ENCODE measurements around the gene PARVB. TPM values are rescaled to one million over a fixed set of nuclear protein-coding genes. Genes with fewer than 3 reads are reported as not detected.

The PARVB gene
- total and polyA plus RNA-seq, 2 donors (not counting 3 experiments of a cell fraction or from before 2014, with no cell fraction given) = 155 to 162 TPM

DNA sequence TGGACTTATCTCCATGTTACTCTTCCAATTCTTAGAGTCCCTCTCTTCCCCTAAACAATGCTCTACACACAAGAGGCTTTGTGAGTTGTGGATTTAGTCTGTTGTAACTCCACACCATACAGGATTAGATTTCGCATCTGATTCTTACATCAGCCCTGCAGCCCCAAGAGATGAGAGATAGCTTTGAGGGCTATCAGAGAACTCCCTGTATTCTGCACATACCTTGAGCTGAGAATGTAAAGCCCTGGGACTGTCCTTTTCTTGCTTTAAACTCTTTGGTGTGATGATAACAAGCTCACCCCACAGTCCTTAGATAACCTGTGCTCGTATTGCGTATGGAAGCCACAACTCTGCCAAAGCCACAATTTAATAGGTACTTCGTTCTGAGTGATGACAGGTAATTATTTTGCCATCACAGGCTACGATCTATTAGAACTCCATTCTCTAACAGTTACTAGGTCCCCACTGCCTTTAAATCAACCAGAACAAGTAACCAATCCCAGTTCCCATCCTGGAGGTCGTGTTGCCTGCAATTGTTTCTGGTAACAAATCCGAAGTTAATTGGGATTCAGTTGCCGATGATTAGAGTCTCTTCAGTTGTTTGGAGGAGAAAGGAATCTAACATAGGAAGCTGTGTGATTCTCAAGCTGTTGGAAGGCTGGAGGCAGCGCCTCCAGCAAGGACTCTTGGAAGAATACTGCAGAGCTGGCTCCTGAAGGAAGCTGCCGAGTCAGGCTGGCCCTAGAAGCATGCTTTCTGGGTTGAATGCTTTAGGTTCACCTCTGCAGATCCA, 155.3 kb downstream of the PARVB start:
- BruUV-seq (replicated peaks) = no TSS peak
- DNase-seq (ENCODE audit: low read depth, low spot score) (no peak), FAIRE-seq (no peak)
- Histone ChIP-seq H3K79me2 (ENCODE audit: control insufficient read depth, insufficient read depth, low read length) (no peaks in the 10 kb centered on the region), H3K4me3 (replicated peaks in 1 of 3; ENCODE audit: insufficient read depth in 1 of 3, low read depth in 1 of 3, low read length in 3 of 3) (no peak overlapping the region), H3K27me3 (ENCODE audit: control insufficient read depth in 2 of 2, insufficient read depth in 2 of 2, low read length in 2 of 2) (peaks cover 14 to 19% of the 10 kb centered on the region in 2 experiments), H3K4me1 (ENCODE audit: control insufficient read depth, extremely low read depth, insufficient read depth, low read length) (no peaks in the 10 kb centered on the region), H4K20me1 (replicated peaks; ENCODE audit: control insufficient read depth, extremely low read depth, insufficient read depth, low read length) (no peaks in the 10 kb centered on the region), H3K9ac (replicated peaks; ENCODE audit: extremely low read depth, insufficient read depth, low read length) (no peak overlapping the region), H3K9me1 (replicated peaks; ENCODE audit: control insufficient read depth, extremely low read depth, insufficient read depth, low read length) (no peaks in the 10 kb centered on the region), H3K27ac (ENCODE audit: insufficient read depth, low read depth, low read length) (no peak overlapping the region), H3K4me2 (ENCODE audit: insufficient read depth, low read length) (no peak overlapping the region), H3K9me3 (replicated peaks; ENCODE audit: control insufficient read depth, insufficient read depth, low read length) (no peaks in the 10 kb centered on the region), H2AFZ (ENCODE audit: low read depth, low read length) (no peak overlapping the region), H3K36me3 (ENCODE audit: control insufficient read depth in 2 of 2, extremely low read depth in 1 of 2, insufficient read depth in 2 of 2, low read length in 2 of 2) (no peaks in the 10 kb centered on the region)
- TF ChIP-seq, protein P1, sequence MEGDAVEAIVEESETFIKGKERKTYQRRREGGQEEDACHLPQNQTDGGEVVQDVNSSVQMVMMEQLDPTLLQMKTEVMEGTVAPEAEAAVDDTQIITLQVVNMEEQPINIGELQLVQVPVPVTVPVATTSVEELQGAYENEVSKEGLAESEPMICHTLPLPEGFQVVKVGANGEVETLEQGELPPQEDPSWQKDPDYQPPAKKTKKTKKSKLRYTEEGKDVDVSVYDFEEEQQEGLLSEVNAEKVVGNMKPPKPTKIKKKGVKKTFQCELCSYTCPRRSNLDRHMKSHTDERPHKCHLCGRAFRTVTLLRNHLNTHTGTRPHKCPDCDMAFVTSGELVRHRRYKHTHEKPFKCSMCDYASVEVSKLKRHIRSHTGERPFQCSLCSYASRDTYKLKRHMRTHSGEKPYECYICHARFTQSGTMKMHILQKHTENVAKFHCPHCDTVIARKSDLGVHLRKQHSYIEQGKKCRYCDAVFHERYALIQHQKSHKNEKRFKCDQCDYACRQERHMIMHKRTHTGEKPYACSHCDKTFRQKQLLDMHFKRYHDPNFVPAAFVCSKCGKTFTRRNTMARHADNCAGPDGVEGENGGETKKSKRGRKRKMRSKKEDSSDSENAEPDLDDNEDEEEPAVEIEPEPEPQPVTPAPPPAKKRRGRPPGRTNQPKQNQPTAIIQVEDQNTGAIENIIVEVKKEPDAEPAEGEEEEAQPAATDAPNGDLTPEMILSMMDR (IDR thresholded peaks at IDR 0.05; ENCODE audit: extremely low read depth in 1 of 2, insufficient read depth in 1 of 2, low read depth in 1 of 2, low read length in 2 of 2) = no peak
- TF ChIP-seq POLR2A (IDR thresholded peaks at IDR 0.05; ENCODE audit: low read depth, low read length) (no peak), FOS (IDR thresholded peaks at IDR 0.05; ENCODE audit: borderline replicate concordance, insufficient read depth, low read length) (no peak), GATA2 (IDR thresholded peaks at IDR 0.05; ENCODE audit: insufficient read depth, insufficient read length, low read depth, low read length) (no peak), POLR2AphosphoS5 (IDR thresholded peaks at IDR 0.05; ENCODE audit: insufficient read depth, low read depth, low read length) (no peak), MYC (IDR thresholded peaks at IDR 0.05; ENCODE audit: low read depth, low read length) (no peak)
- ChIA-PET POLR2A (no interaction called here), CTCF (interaction anchor here (1.0 kb wide), 1 partner anchor 94 kb away, joined by 3 read pairs; no protein-coding TSS in a partner anchor)
- intact Hi-C loops (cut with micrococcal nuclease) (no loop called here), dilution Hi-C loops (cut with MboI; ENCODE audit: extremely low pct_ligation_motif_present, low sequenced_read_pairs) (no loop called here)

Measured in endothelial cell of umbilical vein (primary cell).